H9 (cell line): ENCODE results near the gene ZNF823. TPM values are rescaled to one million over a fixed set of nuclear protein-coding genes. Genes with fewer than 3 reads are reported as not detected.
A peak's percentile ranks its signal among the peaks of the same experiment; 100 is the strongest.

Source experiments
- DNase-seq: peaks from one replicate; pipeline ENCODE4 v3.0.0-alpha.2; 2017
- H2AFZ ChIP-seq: one replicate; pipeline ENCODE4 v1.6.1; 2013; ENCODE audit warnings: mild to moderate bottlenecking, low read length, control low read depth, moderate library complexity
- H2AK5ac ChIP-seq: 2 replicates; pipeline ENCODE4 v1.6.1; 2013; ENCODE audit warnings: low read length, control low read depth, mixed read lengths; ENCODE audit not compliant: insufficient read length
- H2BK120ac ChIP-seq: one replicate; pipeline ENCODE4 v1.6.1; 2013; ENCODE audit warnings: low read depth, mild to moderate bottlenecking, low read length, control low read depth, inconsistent platforms; ENCODE audit not compliant: poor library complexity, severe bottlenecking
- H2BK12ac ChIP-seq: 2 replicates; pipeline ENCODE4 v1.6.1; 2013; ENCODE audit warnings: low read length, control low read depth, mixed read lengths, low read depth; ENCODE audit not compliant: insufficient read length
- H2BK15ac ChIP-seq: 2 replicates; pipeline ENCODE4 v1.6.1; 2013; ENCODE audit warnings: low read depth, low read length, control low read depth
- H2BK20ac ChIP-seq: one replicate; pipeline ENCODE4 v1.6.1; 2013; ENCODE audit warnings: low read depth, mild to moderate bottlenecking, low read length, control low read depth, inconsistent platforms; ENCODE audit not compliant: poor library complexity, severe bottlenecking
- H2BK5ac ChIP-seq: 2 replicates; pipeline ENCODE4 v1.6.1; 2013; ENCODE audit warnings: low read length, control low read depth, mixed read lengths; ENCODE audit not compliant: insufficient read length
- H3K14ac ChIP-seq: 2 replicates; pipeline ENCODE4 v1.6.1; 2013; ENCODE audit warnings: low read length, control low read depth; ENCODE audit not compliant: insufficient read depth
- H3K18ac ChIP-seq: 2 replicates; pipeline ENCODE4 v1.6.1; 2013; ENCODE audit warnings: low read depth, mild to moderate bottlenecking, mixed read lengths, low read length, control low read depth; ENCODE audit not compliant: insufficient read length
- H3K23ac ChIP-seq: 2 replicates; pipeline ENCODE4 v1.6.1; 2013; ENCODE audit warnings: low read length, control low read depth, mixed read lengths, low read depth; ENCODE audit not compliant: insufficient read length
- H3K23me2 ChIP-seq: 2 replicates; pipeline ENCODE4 v1.6.1; 2013; ENCODE audit warnings: low read depth, mild to moderate bottlenecking, mixed read lengths, low read length, control low read depth; ENCODE audit not compliant: insufficient read length, poor library complexity, severe bottlenecking
- H3K27ac ChIP-seq: 2 replicates; pipeline ENCODE4 v1.5.1; 2013; ENCODE audit warnings: low read length, control low read depth, mixed read lengths, low read depth; ENCODE audit not compliant: insufficient read length
- H3K27me3 ChIP-seq: 2 replicates; pipeline ENCODE4 v1.6.1; 2013; ENCODE audit warnings: low read length, control low read depth, inconsistent platforms; ENCODE audit not compliant: insufficient read depth
- H3K4ac ChIP-seq: 2 replicates; pipeline ENCODE4 v1.6.1; 2013; ENCODE audit warnings: low read depth, mild to moderate bottlenecking, control low read depth, inconsistent platforms, low read length, moderate library complexity
- H3K4me1 ChIP-seq: 2 replicates; pipeline ENCODE4 v1.6.1; 2013; ENCODE audit warnings: low read length, control low read depth, inconsistent platforms; ENCODE audit not compliant: insufficient read depth
- H3K4me2 ChIP-seq: 2 replicates; pipeline ENCODE4 v1.6.1; 2013; ENCODE audit warnings: low read length, control low read depth, mixed read lengths; ENCODE audit not compliant: insufficient read length, insufficient read depth
- H3K56ac ChIP-seq: 2 replicates; pipeline ENCODE4 v1.6.1; 2013; ENCODE audit warnings: low read depth, mild to moderate bottlenecking, mixed read lengths, low read length, control low read depth; ENCODE audit not compliant: insufficient read length
- H3K79me1 ChIP-seq: 2 replicates; pipeline ENCODE4 v1.6.1; 2013; ENCODE audit warnings: low read depth, mild to moderate bottlenecking, moderate library complexity, low read length, control low read depth, inconsistent platforms; ENCODE audit not compliant: insufficient read depth, poor library complexity, severe bottlenecking
- H3K79me2 ChIP-seq: 2 replicates; pipeline ENCODE4 v1.6.1; 2013; ENCODE audit warnings: low read length, control low read depth, inconsistent platforms; ENCODE audit not compliant: insufficient read depth
- H3K9ac ChIP-seq: 2 replicates; pipeline ENCODE4 v1.6.1; 2013; ENCODE audit warnings: low read length, control low read depth, mixed read lengths; ENCODE audit not compliant: insufficient read length; ENCODE audit errors: extremely low read depth
- H3K9me3 ChIP-seq: one replicate; pipeline ENCODE4 v1.6.1; 2013; ENCODE audit warnings: low read depth, low read length, inconsistent platforms; ENCODE audit not compliant: control insufficient read depth
- H3T11ph ChIP-seq: one replicate; pipeline ENCODE4 v1.6.1; 2013; ENCODE audit warnings: mild to moderate bottlenecking, low read length, control low read depth, inconsistent platforms
- H4K20me1 ChIP-seq: one replicate; pipeline ENCODE4 v1.6.1; 2013; ENCODE audit not compliant: control insufficient read depth, insufficient read length, insufficient read depth
- H4K5ac ChIP-seq: 2 replicates; pipeline ENCODE4 v1.6.1; 2013; ENCODE audit warnings: low read depth, mild to moderate bottlenecking, mixed read lengths, low read length, control low read depth; ENCODE audit not compliant: insufficient read length
- H4K8ac ChIP-seq: replicated peaks from 2 replicates; pipeline ENCODE4 v1.6.1; 2013; ENCODE audit warnings: low read length, control low read depth, mixed read lengths, low read depth; ENCODE audit not compliant: insufficient read length
- H4K91ac ChIP-seq: 2 replicates; pipeline ENCODE4 v1.6.1; 2013; ENCODE audit warnings: low read depth, mild to moderate bottlenecking, moderate library complexity, mixed read lengths, low read length, control low read depth; ENCODE audit not compliant: insufficient read length
- H3K27ac Mint-ChIP-seq, 3 experiments: 2 replicates in 2 of 3; 3 replicates in 1 of 3; pipeline ENCODE4 v1.8.0; 2020 to 2021; ENCODE audit warnings: mixed read lengths in 3 of 3, mild to moderate bottlenecking in 1 of 3, moderate library complexity in 1 of 3
- H3K27me3 Mint-ChIP-seq: 2 replicates; pipeline ENCODE4 v1.8.0; 2021; ENCODE audit warnings: low read depth, mild to moderate bottlenecking, moderate library complexity, mixed read lengths
- H3K36me3 Mint-ChIP-seq, 3 experiments: 2 replicates in 2 of 3; 3 replicates in 1 of 3; pipeline ENCODE4 v1.8.0; 2020 to 2021; ENCODE audit warnings: low read depth in 3 of 3, mixed read lengths in 3 of 3; ENCODE audit not compliant: insufficient read depth in 1 of 3
- H3K4me1 Mint-ChIP-seq, 2 experiments: 2 replicates each; pipeline ENCODE4 v1.8.0; 2020; ENCODE audit warnings: mixed read lengths in 2 of 2
- H3K4me3 Mint-ChIP-seq, 2 experiments: 2 replicates in 1 of 2; 3 replicates in 1 of 2; pipeline ENCODE4 v1.8.0; 2020 to 2021; ENCODE audit warnings: mild to moderate bottlenecking in 2 of 2, mixed read lengths in 2 of 2, moderate library complexity in 1 of 2
- H3K9me3 Mint-ChIP-seq, 2 experiments: 2 replicates in 1 of 2; 3 replicates in 1 of 2; pipeline ENCODE4 v1.8.0; 2020; ENCODE audit warnings: mild to moderate bottlenecking in 2 of 2, mixed read lengths in 2 of 2, moderate library complexity in 1 of 2
- WGBS: extraction: QIAGEN DNeasy Blood & Tissue Kit; methylation state at CpG from one replicate; pipeline ENCODE4 v1.1.7; 2013; ENCODE audit warnings: missing lambda C conversion rate, low lambda C conversion rate, mixed read lengths; ENCODE audit not compliant: insufficient read length; ENCODE audit errors: extremely low coverage; 5-methylcytosine and 5-hydroxymethylcytosine counted together
- total RNA-seq: library from RNA; stranded (reverse); gene quantifications from 2 replicates; pipeline ENCODE4 v1.2.1, GENCODE V29; 2021
- TF ChIP-seq, protein P1 (sequence below): fragments of 200-600 bp; sonication (generic); conservative IDR thresholded peaks from 3 replicates; pipeline ENCODE4 v1.8.0; 2021; ENCODE audit warnings: antibody characterized with exemption, mild to moderate bottlenecking

ZNF823 gene
- total RNA-seq, 1 experiment from 2014 or later = 2.5 TPM

DNA sequence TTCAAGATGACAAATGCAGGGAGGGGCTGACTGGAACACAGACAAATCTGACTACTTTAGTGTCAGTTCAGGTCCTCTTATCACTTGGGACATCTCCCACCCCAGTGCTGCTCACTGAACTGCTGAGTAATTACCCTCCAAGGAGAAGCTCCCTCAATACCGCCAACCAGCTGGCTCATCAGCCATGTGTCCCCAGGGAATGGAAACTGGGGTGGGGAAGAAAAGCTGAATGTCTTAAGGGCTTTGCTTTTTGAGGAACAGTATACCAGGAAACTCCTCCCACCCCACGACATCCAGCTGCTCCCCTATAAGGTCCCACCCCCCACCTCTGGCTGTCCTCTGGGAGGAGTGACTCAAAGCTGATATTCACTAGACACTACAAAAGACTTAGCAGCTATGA lies 2.0 kb downstream of the ZNF823 start:
- Histone ChIP-seq H2AK5ac (no peak overlapping the region), H3K18ac (no peak overlapping the region), H2BK20ac (no peak overlapping the region), H3K9me3 (no peaks in the 10 kb centered on the region), H3K4me2 (no peak overlapping the region), H3K23ac (no peak overlapping the region), H3K14ac (no peak overlapping the region), H4K5ac (no peak overlapping the region), H3K4ac (no peak overlapping the region), H3K79me2 (no peaks in the 10 kb centered on the region), H3K56ac (no peak overlapping the region), H2BK5ac (no peak overlapping the region), H2BK12ac (no peak overlapping the region), H4K91ac (no peak overlapping the region), H3K23me2 (peaks cover 11% of the 10 kb centered on the region), H2AFZ (no peak overlapping the region), H3K9ac (no peak overlapping the region), H3T11ph (no peak overlapping the region), H3K27me3 (peaks cover 14% of the 10 kb centered on the region; the same call in 1 of the 2 replicates), H4K8ac (no peak overlapping the region), H3K27ac (no peak overlapping the region), H2BK120ac (no peak overlapping the region), H4K20me1 (peaks cover 2% of the 10 kb centered on the region), H2BK15ac (no peak overlapping the region), H3K4me1 (no peaks in the 10 kb centered on the region; the same call in 1 of the 2 replicates), H3K79me1 (no peaks in the 10 kb centered on the region)
- peaks cover 0 to 4% (median 2%) of the 10 kb centered on the region in 3 experiments; a peak in 2 of 7 replicates for H3K36me3 Mint-ChIP-seq
- H3K4me3 Mint-ChIP-seq = peak overlapping the region in 1 of 2 experiments; percentile 64; a peak in 2 of 5 replicates
- H3K4me1 Mint-ChIP-seq = peaks cover 16 to 19% of the 10 kb centered on the region in 2 experiments
- H3K9me3 Mint-ChIP-seq = no peaks in the 10 kb centered on the region; a peak in 3 of 5 replicates
- no peak for DNase-seq
- H3K27me3 Mint-ChIP-seq = peaks cover 77% of the 10 kb centered on the region
- H3K27ac Mint-ChIP-seq = no peak overlapping the region
- TF ChIP-seq, protein P1, sequence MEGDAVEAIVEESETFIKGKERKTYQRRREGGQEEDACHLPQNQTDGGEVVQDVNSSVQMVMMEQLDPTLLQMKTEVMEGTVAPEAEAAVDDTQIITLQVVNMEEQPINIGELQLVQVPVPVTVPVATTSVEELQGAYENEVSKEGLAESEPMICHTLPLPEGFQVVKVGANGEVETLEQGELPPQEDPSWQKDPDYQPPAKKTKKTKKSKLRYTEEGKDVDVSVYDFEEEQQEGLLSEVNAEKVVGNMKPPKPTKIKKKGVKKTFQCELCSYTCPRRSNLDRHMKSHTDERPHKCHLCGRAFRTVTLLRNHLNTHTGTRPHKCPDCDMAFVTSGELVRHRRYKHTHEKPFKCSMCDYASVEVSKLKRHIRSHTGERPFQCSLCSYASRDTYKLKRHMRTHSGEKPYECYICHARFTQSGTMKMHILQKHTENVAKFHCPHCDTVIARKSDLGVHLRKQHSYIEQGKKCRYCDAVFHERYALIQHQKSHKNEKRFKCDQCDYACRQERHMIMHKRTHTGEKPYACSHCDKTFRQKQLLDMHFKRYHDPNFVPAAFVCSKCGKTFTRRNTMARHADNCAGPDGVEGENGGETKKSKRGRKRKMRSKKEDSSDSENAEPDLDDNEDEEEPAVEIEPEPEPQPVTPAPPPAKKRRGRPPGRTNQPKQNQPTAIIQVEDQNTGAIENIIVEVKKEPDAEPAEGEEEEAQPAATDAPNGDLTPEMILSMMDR = no peak
- no CpG with 5 or more reads among the region's 2 CpGs for WGBS
